ENCODE results near the gene NINL. TPM values are rescaled to one million over a fixed set of nuclear protein-coding genes. Genes with fewer than 3 reads are reported as not detected.

Gene NINL
- total and polyA plus RNA-seq, 4 donors: 1.9 to 3.6 (median 2.8) TPM

- Histone ChIP-seq H3K36me3 (ENCODE audit: control insufficient read depth in 4 of 4, insufficient read depth in 3 of 4, low read depth in 1 of 4, low read length in 3 of 4) (peaks cover 0 to 41% (median 19%) of the 10 kb centered on the region in 4 donors), H3K27ac (ENCODE audit: low read depth in 1 of 2, low read length in 2 of 2) (no peak overlapping the region), H3K9me3 (ENCODE audit: control insufficient read depth in 4 of 4, low read length in 3 of 4) (peaks cover 3 to 15% (median 7%) of the 10 kb centered on the region in 4 donors), H3K4me1 (ENCODE audit: control insufficient read depth in 4 of 4, insufficient read depth in 4 of 4, low read length in 3 of 4) (peaks cover 11 to 27% (median 16%) of the 10 kb centered on the region in 4 donors), H3K4me3 (ENCODE audit: low read depth in 1 of 3, low read length in 3 of 3) (no peak overlapping the region), H3K9ac (ENCODE audit: low read depth in 1 of 2, low read length in 2 of 2) (no peak overlapping the region), H3K27me3 (ENCODE audit: control insufficient read depth in 4 of 4, insufficient read depth in 4 of 4, low read length in 3 of 4) (no peaks in the 10 kb centered on the region)
- WGBS: 95% methylated on average over 10 of the region's 10 CpGs
- no peak for DNase-seq (ENCODE audit: low spot score)
- TF ChIP-seq GABPA (IDR thresholded peaks at IDR 0.05 in 1 of 2, conservative IDR thresholded peaks at IDR 0.05 in 1 of 2) (no peak), NR2F2 (IDR thresholded peaks at IDR 0.05) (no peak), RAD21 (IDR thresholded peaks at IDR 0.05) (no peak), SP1 (IDR thresholded peaks at IDR 0.05) (no peak), JUND (IDR thresholded peaks at IDR 0.05) (no peak), HNF4A (conservative IDR thresholded peaks at IDR 0.05) (no peak), TAF1 (conservative IDR thresholded peaks at IDR 0.05) (no peak), CTCF (IDR thresholded peaks at IDR 0.05; ENCODE audit: low read depth, low read length, missing input control) (no peak)
- TF ChIP-seq, protein P1, sequence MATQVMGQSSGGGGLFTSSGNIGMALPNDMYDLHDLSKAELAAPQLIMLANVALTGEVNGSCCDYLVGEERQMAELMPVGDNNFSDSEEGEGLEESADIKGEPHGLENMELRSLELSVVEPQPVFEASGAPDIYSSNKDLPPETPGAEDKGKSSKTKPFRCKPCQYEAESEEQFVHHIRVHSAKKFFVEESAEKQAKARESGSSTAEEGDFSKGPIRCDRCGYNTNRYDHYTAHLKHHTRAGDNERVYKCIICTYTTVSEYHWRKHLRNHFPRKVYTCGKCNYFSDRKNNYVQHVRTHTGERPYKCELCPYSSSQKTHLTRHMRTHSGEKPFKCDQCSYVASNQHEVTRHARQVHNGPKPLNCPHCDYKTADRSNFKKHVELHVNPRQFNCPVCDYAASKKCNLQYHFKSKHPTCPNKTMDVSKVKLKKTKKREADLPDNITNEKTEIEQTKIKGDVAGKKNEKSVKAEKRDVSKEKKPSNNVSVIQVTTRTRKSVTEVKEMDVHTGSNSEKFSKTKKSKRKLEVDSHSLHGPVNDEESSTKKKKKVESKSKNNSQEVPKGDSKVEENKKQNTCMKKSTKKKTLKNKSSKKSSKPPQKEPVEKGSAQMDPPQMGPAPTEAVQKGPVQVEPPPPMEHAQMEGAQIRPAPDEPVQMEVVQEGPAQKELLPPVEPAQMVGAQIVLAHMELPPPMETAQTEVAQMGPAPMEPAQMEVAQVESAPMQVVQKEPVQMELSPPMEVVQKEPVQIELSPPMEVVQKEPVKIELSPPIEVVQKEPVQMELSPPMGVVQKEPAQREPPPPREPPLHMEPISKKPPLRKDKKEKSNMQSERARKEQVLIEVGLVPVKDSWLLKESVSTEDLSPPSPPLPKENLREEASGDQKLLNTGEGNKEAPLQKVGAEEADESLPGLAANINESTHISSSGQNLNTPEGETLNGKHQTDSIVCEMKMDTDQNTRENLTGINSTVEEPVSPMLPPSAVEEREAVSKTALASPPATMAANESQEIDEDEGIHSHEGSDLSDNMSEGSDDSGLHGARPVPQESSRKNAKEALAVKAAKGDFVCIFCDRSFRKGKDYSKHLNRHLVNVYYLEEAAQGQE (IDR thresholded peaks at IDR 0.05): no peak
- TF ChIP-seq, protein P2, sequence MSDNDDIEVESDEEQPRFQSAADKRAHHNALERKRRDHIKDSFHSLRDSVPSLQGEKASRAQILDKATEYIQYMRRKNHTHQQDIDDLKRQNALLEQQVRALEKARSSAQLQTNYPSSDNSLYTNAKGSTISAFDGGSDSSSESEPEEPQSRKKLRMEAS (IDR thresholded peaks at IDR 0.05): no peak
These were observed 74.1 kb downstream of the NINL start for GRCh38 chr20:25511183-25511582.

DNA sequence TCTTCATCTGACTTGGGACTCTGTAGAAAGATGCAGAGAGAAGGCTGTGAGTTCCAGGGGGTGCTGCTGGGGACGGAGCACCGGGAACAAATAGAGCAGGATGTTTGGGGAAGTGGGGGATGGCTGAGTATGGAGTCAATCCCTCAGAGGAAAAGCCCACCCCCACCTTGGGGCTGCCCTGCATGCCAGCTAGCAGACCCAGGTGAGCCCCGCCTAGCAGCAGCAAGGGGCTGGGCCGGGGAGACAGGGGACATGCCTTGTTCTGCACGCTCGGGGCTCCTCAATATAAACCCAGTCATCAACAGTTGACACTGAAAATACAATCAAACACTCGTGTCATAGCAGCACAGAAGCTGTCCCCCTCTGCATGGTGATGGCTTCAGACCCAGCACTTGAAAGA is 74.6 kb downstream of the NINL start:
- H3K4me1 ChIP-seq (ENCODE audit: control insufficient read depth in 4 of 4, insufficient read depth in 4 of 4, low read length in 3 of 4): peaks cover 11 to 27% (median 16%) of the 10 kb centered on the region in 4 donors
- DNase-seq (ENCODE audit: low spot score): no peak
- H3K36me3 ChIP-seq (ENCODE audit: control insufficient read depth in 4 of 4, insufficient read depth in 3 of 4, low read depth in 1 of 4, low read length in 3 of 4): peaks cover 0 to 41% (median 19%) of the 10 kb centered on the region in 4 donors
- H3K9ac ChIP-seq (ENCODE audit: low read depth in 1 of 2, low read length in 2 of 2): no peak overlapping the region
- no peak overlapping the region for H3K27ac ChIP-seq (ENCODE audit: low read depth in 1 of 2, low read length in 2 of 2)
- H3K4me3 ChIP-seq (ENCODE audit: low read depth in 1 of 3, low read length in 3 of 3): no peak overlapping the region
- H3K9me3 ChIP-seq (ENCODE audit: control insufficient read depth in 4 of 4, low read length in 3 of 4): peaks cover 3 to 15% (median 7%) of the 10 kb centered on the region in 4 donors
- H3K27me3 ChIP-seq (ENCODE audit: control insufficient read depth in 4 of 4, insufficient read depth in 4 of 4, low read length in 3 of 4): no peaks in the 10 kb centered on the region
- 93% methylated on average over 7 of the region's 7 CpGs for WGBS
- TF ChIP-seq EGR1 (IDR thresholded peaks at IDR 0.05; ENCODE audit: low read depth in 2 of 2) (no peak), RXRA (IDR thresholded peaks at IDR 0.05) (no peak), FOXA2 (IDR thresholded peaks at IDR 0.05) (no peak), GABPA (IDR thresholded peaks at IDR 0.05 in 1 of 2, conservative IDR thresholded peaks at IDR 0.05 in 1 of 2) (no peak), FOXA1 (IDR thresholded peaks at IDR 0.05) (no peak), ATF3 (IDR thresholded peaks at IDR 0.05) (no peak), YY1 (IDR thresholded peaks at IDR 0.05) (no peak), TAF1 (conservative IDR thresholded peaks at IDR 0.05) (no peak), ZBTB33 (IDR thresholded peaks at IDR 0.05) (no peak), NR2F2 (IDR thresholded peaks at IDR 0.05) (no peak), HNF4A (conservative IDR thresholded peaks at IDR 0.05) (no peak), SP1 (IDR thresholded peaks at IDR 0.05) (no peak), HNF4G (IDR thresholded peaks at IDR 0.05) (no peak), RAD21 (IDR thresholded peaks at IDR 0.05) (no peak), JUND (IDR thresholded peaks at IDR 0.05) (no peak)
- TF ChIP-seq, protein P2 (IDR thresholded peaks at IDR 0.05): no peak
- TF ChIP-seq, protein P1 (IDR thresholded peaks at IDR 0.05): no peak

Measured in liver (tissue), 9 donors.